HUES48 (cell line): ENCODE measurements around the gene AGTPBP1.

ENCODE experiments used
- H3K27ac ChIP-seq: one replicate; pipeline ENCODE4 v1.7.0; 2013; ENCODE audit warnings: low read depth, low read length, inconsistent platforms
- H3K27me3 ChIP-seq: 2 replicates; pipeline ENCODE4 v1.6.1; 2013; ENCODE audit warnings: mild to moderate bottlenecking, low read length; ENCODE audit not compliant: control insufficient read depth, insufficient read depth
- H3K36me3 ChIP-seq: 2 replicates; pipeline ENCODE4 v1.6.1; 2013; ENCODE audit warnings: low read length; ENCODE audit not compliant: control insufficient read depth, insufficient read depth
- H3K4me1 ChIP-seq: 2 replicates; pipeline ENCODE4 v1.6.1; 2013; ENCODE audit warnings: mild to moderate bottlenecking, low read length; ENCODE audit not compliant: control insufficient read depth, insufficient read depth
- H3K4me3 ChIP-seq: 2 replicates; pipeline ENCODE4 v1.5.1; 2013; ENCODE audit warnings: mild to moderate bottlenecking, low read depth, low read length
- H3K9ac ChIP-seq: 2 replicates; pipeline ENCODE4 v1.6.1; 2013; ENCODE audit warnings: mild to moderate bottlenecking, low read depth, low read length, moderate library complexity
- H3K9me3 ChIP-seq: 2 replicates; pipeline ENCODE4 v1.6.1; 2013; ENCODE audit warnings: low read length; ENCODE audit not compliant: control insufficient read depth, insufficient read depth

Gene AGTPBP1

DNA sequence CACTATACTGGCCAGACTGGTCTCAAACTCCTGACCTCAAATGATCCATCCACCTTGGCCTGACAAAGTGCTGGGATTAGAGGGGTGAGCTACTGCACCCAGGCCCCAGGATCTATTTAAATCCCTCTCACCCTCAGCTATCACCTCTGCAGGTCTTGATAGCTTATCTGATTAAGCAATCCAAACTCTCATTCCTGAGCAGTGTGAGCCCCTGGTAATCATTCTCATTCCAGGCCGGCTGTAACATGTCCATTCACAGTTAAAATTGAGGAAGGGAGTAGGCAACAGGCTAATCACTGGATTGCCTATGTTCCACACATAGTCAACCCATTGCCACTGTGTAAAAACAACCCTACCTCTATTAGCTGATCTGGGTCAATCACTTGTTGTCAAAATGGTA is 111.1 kb downstream of the AGTPBP1 start:
- Histone ChIP-seq H3K4me1 (no peaks in the 10 kb centered on the region), H3K27ac (no peak overlapping the region), H3K4me3 (no peak overlapping the region), H3K9ac (no peak overlapping the region), H3K36me3 (peaks cover 19% of the 10 kb centered on the region), H3K27me3 (no peaks in the 10 kb centered on the region), H3K9me3 (no peaks in the 10 kb centered on the region)

DNA sequence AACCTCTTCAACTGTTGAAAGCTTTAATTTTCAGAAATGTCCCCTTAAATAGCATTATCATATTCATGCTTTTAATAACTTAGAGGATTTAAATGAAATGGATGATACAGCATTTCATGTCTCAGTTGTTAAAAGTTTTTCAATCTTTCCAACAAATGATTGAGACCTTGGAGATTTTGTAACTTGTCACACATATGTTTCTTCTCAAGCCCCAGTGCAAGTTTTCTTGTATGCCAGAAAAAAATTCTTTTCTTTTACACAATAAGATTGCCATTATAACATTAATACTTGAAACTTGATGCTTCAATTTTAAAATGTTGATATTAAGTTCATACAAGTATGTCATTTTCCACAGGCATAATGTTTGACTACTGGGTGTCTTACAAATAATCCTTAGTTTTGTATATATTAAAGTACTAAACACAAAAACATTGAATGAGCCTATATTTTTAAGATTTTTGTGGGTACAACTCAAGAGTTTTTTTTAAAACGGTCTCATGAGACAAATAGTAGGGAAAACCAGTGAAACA is 124.5 kb downstream of the AGTPBP1 start:
- H3K9ac ChIP-seq, result no peak overlapping the region
- peaks cover 5% of the 10 kb centered on the region; the same call in 1 of the 2 replicates for H3K36me3 ChIP-seq
- no peaks in the 10 kb centered on the region for H3K27me3 ChIP-seq
- no peak overlapping the region for H3K27ac ChIP-seq
- no peak overlapping the region for H3K4me3 ChIP-seq
- no peaks in the 10 kb centered on the region for H3K9me3 ChIP-seq
- H3K4me1 ChIP-seq, result no peaks in the 10 kb centered on the region

DNA sequence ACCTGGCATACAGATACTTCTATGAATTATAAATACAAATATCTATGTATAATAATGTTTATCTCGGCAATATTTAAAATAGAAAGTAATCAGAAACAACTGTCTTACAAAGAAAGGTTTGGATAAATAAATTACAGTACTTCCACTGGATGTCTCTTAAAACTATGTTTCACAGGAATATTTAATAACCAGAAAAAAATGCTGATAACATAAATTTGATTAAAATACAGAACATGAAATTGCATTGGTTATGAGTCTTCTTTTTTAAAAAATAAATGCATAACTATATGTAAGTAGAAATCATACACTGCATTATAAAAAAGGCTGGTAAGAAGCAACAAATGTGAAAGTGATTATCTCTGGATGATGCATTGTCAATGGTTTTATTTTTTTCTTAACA is 126.0 kb downstream of the AGTPBP1 start:
- Histone ChIP-seq H3K4me1 (no peaks in the 10 kb centered on the region), H3K9ac (no peak overlapping the region), H3K27me3 (no peaks in the 10 kb centered on the region), H3K27ac (no peak overlapping the region), H3K36me3 (peaks cover 5% of the 10 kb centered on the region; the same call in 1 of the 2 replicates), H3K9me3 (no peaks in the 10 kb centered on the region), H3K4me3 (no peak overlapping the region)

DNA sequence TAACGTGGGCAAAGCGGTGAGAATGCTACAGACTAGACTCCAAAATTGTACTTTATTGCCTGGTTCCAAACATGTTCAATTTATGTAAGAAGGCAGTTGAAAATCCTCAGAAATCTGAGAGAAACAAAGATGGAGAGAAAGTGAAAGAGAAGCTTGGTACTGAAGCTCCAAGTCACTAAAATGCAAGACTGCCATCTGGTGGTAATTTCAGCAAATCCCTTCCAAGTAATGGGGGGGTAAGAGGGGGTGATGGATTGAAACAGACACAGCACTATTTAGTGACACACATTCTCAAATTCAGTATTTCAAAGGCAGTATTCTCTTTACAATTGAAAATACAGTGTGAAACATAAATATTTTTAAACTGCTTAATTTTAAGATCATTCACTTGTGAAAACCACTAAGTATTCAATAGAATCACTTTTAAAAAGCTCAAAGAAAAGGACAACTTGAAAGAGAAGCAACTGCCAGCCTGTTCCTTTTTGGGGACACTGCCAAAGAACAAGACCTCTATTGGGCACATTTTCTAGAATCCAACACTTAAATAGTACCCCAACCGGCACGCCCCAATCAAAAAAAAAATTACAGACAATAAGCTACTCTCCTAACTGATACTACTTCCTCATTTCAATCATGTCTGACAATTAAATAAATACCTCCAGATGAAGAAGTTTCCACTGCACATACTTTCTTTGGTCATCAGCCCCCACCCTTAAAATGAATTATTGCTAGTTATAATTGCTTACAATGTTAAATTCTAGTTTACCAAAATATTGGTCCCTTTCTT is 131.5 kb downstream of the AGTPBP1 start:
- Histone ChIP-seq H3K4me1 (no peaks in the 10 kb centered on the region), H3K9ac (no peak overlapping the region), H3K9me3 (no peaks in the 10 kb centered on the region), H3K36me3 (no peaks in the 10 kb centered on the region), H3K27ac (no peak overlapping the region), H3K27me3 (no peaks in the 10 kb centered on the region), H3K4me3 (no peak overlapping the region)

DNA sequence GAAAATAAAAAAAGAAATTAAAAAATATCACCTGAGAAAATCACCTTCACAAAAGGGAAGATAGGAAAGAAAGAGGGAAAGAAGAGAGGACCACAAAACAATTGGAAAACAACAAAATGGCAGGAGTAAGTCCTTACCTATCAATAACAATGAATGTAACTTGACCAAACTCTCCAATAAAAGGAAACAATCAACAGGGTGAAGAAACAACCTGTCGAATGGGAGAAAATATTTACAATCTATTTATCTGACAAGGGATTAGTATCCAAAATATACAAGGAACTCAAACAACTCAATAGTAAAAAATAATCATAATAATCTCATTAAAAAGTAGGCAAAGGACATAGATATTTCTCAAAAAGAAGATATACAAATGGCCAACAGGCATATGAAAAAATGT is 135.8 kb downstream of the AGTPBP1 start:
- H3K4me1 ChIP-seq, result peaks cover 9% of the 10 kb centered on the region
- no peak overlapping the region for H3K4me3 ChIP-seq
- H3K9ac ChIP-seq, result no peak overlapping the region
- H3K36me3 ChIP-seq, result no peaks in the 10 kb centered on the region
- H3K27me3 ChIP-seq, result no peaks in the 10 kb centered on the region
- H3K27ac ChIP-seq, result no peak overlapping the region
- H3K9me3 ChIP-seq, result no peaks in the 10 kb centered on the region

DNA sequence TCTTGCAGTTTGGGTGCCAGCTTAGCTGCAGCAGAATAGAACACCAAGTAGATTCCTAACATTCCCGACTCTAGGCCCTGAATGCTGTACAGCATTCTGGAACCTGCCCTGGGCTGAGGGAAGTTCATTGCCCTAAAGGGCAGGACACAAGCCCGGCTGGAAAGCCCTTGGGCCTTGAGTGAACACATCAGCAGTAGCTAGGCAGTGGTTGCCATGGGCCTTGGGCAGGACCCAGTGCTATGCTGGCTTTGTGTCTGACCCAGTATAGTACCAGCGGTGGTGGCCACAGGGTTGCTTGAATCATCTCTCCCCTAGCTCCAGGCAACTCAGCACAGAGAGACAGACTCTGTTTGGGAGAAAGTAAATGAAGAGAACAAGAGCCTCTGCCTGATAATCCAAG is 137.8 kb downstream of the AGTPBP1 start:
- H3K9me3 ChIP-seq, result no peaks in the 10 kb centered on the region
- H3K4me3 ChIP-seq, result no peak overlapping the region
- no peak overlapping the region for H3K9ac ChIP-seq
- no peaks in the 10 kb centered on the region for H3K27me3 ChIP-seq
- H3K27ac ChIP-seq, result no peak overlapping the region
- H3K36me3 ChIP-seq, result no peaks in the 10 kb centered on the region
- H3K4me1 ChIP-seq, result peaks cover 16% of the 10 kb centered on the region

DNA sequence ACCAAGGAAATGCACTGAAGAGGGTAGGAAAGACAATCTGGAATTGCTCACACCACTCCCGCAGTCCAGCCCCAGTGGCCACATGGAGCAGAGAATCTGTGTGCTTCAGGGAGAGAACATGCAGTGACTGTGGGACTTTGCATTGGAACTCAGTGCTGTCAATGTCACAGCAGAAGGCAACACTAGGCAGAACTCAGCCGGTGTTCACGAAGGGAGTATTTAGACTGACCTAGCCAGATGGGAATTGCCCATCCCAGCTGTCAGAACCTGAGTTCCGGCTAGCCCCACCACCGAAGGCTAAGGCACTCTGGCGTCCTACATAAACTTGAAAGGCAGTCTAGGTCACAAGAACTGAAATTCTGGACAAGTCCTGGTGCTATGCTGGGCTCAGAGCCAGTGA is 139.0 kb downstream of the AGTPBP1 start:
- Histone ChIP-seq H3K36me3 (no peaks in the 10 kb centered on the region), H3K27me3 (no peaks in the 10 kb centered on the region), H3K9me3 (no peaks in the 10 kb centered on the region), H3K9ac (no peak overlapping the region), H3K27ac (no peak overlapping the region), H3K4me3 (no peak overlapping the region), H3K4me1 (peaks cover 16% of the 10 kb centered on the region)

DNA sequence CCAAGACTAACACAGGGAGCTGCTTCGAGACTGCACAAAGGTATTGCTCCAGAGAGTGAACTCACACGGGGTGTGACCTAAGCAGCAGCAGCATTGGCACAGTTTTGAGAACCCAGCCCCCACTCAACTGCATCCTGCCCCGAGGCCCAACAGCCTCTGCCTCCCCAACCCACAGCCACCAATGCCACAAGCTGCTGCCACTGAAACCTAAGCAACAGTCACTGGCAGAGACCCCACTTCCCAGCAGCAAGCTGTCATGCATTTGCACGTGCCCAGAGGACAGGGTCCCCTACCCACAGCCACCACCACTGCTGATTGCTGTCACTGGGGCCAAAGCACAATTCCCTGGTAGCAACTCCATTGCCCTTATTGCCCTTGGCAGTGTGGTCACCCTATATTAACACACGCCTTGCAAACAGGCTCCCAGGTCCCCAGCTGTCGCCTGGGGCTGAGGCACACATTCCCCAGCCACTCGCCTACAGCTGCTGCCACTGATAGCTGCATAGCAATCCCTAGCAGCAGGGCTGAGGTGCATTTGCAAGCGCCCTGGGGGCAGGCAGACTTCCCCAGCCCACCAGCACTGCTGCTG is 141.0 kb downstream of the AGTPBP1 start:
- H3K4me1 ChIP-seq, result peaks cover 16% of the 10 kb centered on the region
- no peak overlapping the region for H3K27ac ChIP-seq
- no peak overlapping the region for H3K4me3 ChIP-seq
- peaks cover 5% of the 10 kb centered on the region for H3K36me3 ChIP-seq
- H3K9me3 ChIP-seq, result no peaks in the 10 kb centered on the region
- H3K27me3 ChIP-seq, result no peaks in the 10 kb centered on the region
- no peak overlapping the region for H3K9ac ChIP-seq

DNA sequence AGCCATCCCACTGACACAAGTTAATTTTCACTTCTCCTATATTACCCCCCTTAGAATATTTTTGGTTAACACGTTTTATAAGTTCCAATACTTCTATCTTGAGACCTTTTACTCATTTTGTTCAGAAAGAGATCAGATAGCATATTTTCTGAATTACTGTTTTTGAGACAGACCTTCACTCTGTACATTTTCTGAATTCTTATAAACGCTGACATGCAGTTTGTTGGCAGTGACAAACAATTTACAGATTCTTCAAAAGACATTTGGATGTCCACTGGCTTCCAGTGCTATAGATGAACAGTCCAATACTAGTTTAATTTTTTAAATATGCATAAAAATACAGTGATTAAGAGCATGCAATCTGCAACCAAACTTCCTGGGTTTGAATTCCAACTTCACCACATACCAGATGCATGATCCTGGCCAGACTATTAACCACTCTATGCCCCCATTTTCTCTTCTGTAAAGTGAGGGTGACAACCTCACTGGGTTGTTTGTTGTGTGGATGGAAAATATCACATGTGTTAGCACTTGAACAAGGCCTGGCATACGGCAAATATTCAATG is 142.1 kb downstream of the AGTPBP1 start:
- Histone ChIP-seq H3K36me3 (peaks cover 5% of the 10 kb centered on the region), H3K4me3 (no peak overlapping the region), H3K4me1 (peaks cover 16% of the 10 kb centered on the region), H3K27ac (no peak overlapping the region), H3K9me3 (no peaks in the 10 kb centered on the region), H3K27me3 (no peaks in the 10 kb centered on the region), H3K9ac (no peak overlapping the region)

DNA sequence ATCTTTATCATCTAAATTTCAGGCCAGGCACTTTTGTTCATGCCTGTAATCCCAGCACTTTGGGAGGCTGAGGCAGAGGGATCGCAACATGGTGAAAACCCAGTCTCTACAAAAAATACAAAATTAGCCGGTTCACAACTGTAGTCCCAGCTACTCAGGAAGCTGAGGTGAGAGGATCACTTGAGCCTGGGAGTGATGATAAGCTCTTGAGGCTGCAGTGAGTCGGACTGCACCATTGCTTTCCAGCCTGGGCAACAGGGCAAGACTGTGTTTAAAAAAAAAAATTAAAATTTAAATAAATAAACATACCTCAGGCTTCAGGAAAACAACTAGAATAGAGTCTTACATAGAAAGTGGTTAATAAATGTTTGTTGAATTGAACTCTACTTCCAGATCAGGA is 147.4 kb downstream of the AGTPBP1 start:
- Histone ChIP-seq H3K4me1 (peaks cover 10% of the 10 kb centered on the region), H3K9me3 (no peaks in the 10 kb centered on the region), H3K9ac (no peak overlapping the region), H3K27me3 (no peaks in the 10 kb centered on the region), H3K36me3 (peaks cover 11% of the 10 kb centered on the region), H3K27ac (no peak overlapping the region), H3K4me3 (no peak overlapping the region)

DNA sequence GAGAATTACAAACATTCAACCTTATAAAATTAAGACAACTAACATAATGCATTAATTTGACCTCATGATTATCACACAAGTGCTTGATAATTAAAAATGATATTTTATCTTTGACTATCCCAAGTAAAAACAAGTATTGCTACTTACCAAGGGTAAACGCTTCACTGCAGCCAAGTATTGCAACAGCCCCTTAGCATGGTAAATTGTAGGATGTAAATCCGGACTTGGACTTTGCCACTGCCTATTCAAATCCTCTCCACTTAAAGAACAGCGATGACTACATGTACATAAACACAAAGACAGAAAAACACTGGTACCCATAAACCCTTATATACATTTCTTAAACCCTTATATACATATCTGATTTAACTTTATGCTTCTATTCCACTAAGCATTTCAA is 155.1 kb downstream of the AGTPBP1 start:
- Histone ChIP-seq H3K9me3 (no peaks in the 10 kb centered on the region), H3K9ac (no peak overlapping the region), H3K4me1 (no peaks in the 10 kb centered on the region), H3K36me3 (peaks cover 17% of the 10 kb centered on the region), H3K27me3 (no peaks in the 10 kb centered on the region), H3K4me3 (no peak overlapping the region), H3K27ac (no peak overlapping the region)
